WTC11 (cell line): ENCODE measurements around the gene WDR11. TPM values are rescaled to one million over a fixed set of nuclear protein-coding genes. Genes with fewer than 3 reads are reported as not detected.

ENCODE experiments used
- ATAC-seq: fragments of 200-7000 bp; cut with Tn5 transposase; 2 replicates; pipeline ENCODE4 v1.10.0; 2021; ENCODE audit warnings: mild to moderate bottlenecking, moderate library complexity
- CTCF ChIA-PET: fragments of 300-600 bp; sonication (Branson Sonifier 250); formaldehyde crosslinking; loops from one replicate; lab custom pipeline; 2021; ENCODE audit warnings: antibody characterized with exemption; lab: Charles Lee
- POLR2A ChIA-PET: fragments of 350-600 bp; sonication (Branson Sonifier 250); formaldehyde crosslinking; loops from one replicate; lab custom pipeline; 2021; ENCODE audit warnings: antibody characterized with exemption; lab: Charles Lee
- DNase-seq: peaks from one replicate; pipeline ENCODE4 v3.0.0; 2021; ENCODE audit warnings: low spot score
- H3K27ac Mint-ChIP-seq: 2 replicates; pipeline ENCODE4 v1.8.0; 2021; ENCODE audit warnings: mixed read lengths
- H3K27me3 Mint-ChIP-seq: 2 replicates; pipeline ENCODE4 v1.8.0; 2021; ENCODE audit warnings: low read depth, mild to moderate bottlenecking, moderate library complexity, mixed read lengths
- H3K36me3 Mint-ChIP-seq: 2 replicates; pipeline ENCODE4 v1.8.0; 2021; ENCODE audit warnings: mixed read lengths
- H3K4me1 Mint-ChIP-seq: 2 replicates; pipeline ENCODE4 v1.8.0; 2022; ENCODE audit warnings: mixed read lengths
- H3K4me3 Mint-ChIP-seq: 2 replicates; pipeline ENCODE4 v1.8.0; 2021; ENCODE audit warnings: mild to moderate bottlenecking, moderate library complexity, mixed read lengths
- H3K9me3 Mint-ChIP-seq: 2 replicates; pipeline ENCODE4 v1.8.0; 2021; ENCODE audit warnings: mixed read lengths
- CBFB ChIP-seq: sonication (generic); formaldehyde crosslinking; IDR thresholded peaks from 2 replicates; pipeline ENCODE4 v1.8.1; 2022; ENCODE audit warnings: mild to moderate bottlenecking, low read depth, missing genetic modification reagents
- E2F1 ChIP-seq: sonication (generic); formaldehyde crosslinking; IDR thresholded peaks from 2 replicates; pipeline ENCODE4 v1.8.0; 2022; ENCODE audit warnings: mild to moderate bottlenecking, missing genetic modification reagents
- ERG ChIP-seq: fragments of 250-450 bp; sonication (Bioruptor Pico); IDR thresholded peaks from 2 replicates; pipeline ENCODE4 v1.8.0; 2021; ENCODE audit warnings: mild to moderate bottlenecking
- ESRRA ChIP-seq: sonication (generic); formaldehyde crosslinking; IDR thresholded peaks from 2 replicates; pipeline ENCODE4 v1.8.1; 2022; ENCODE audit warnings: mild to moderate bottlenecking, missing genetic modification reagents, borderline replicate concordance
- FOXK1 ChIP-seq: sonication (generic); formaldehyde crosslinking; IDR thresholded peaks from 2 replicates; pipeline ENCODE4 v1.8.0; 2022; ENCODE audit warnings: mild to moderate bottlenecking, moderate library complexity, missing genetic modification reagents
- FOXP1 ChIP-seq: sonication (generic); formaldehyde crosslinking; IDR thresholded peaks from 2 replicates; pipeline ENCODE4 v1.8.0; 2022; ENCODE audit warnings: missing genetic modification reagents, mild to moderate bottlenecking, moderate library complexity, borderline replicate concordance
- HMGXB4 ChIP-seq: sonication (generic); formaldehyde crosslinking; IDR thresholded peaks from 2 replicates; pipeline ENCODE4 v1.8.1; 2023; ENCODE audit warnings: mild to moderate bottlenecking, moderate library complexity, missing genetic modification reagents
- IRF2 ChIP-seq: sonication (generic); formaldehyde crosslinking; IDR thresholded peaks from 2 replicates; pipeline ENCODE4 v1.8.0; 2022; ENCODE audit warnings: low read depth, missing genetic modification reagents, borderline replicate concordance
- JAZF1 ChIP-seq: fragments of 250-450 bp; sonication (Bioruptor Pico); IDR thresholded peaks from 2 replicates; pipeline ENCODE4 v1.9.0; 2021; ENCODE audit warnings: moderate library complexity, mild to moderate bottlenecking, inconsistent platforms
- JUN ChIP-seq: sonication (generic); formaldehyde crosslinking; IDR thresholded peaks from 2 replicates; pipeline ENCODE4 v1.8.0; 2023; ENCODE audit warnings: mild to moderate bottlenecking, missing genetic modification reagents
- MAX ChIP-seq: sonication (generic); formaldehyde crosslinking; IDR thresholded peaks from 2 replicates; pipeline ENCODE4 v1.8.0; 2022; ENCODE audit warnings: mild to moderate bottlenecking, missing genetic modification reagents
- MXD4 ChIP-seq: fragments of 250-450 bp; sonication (Bioruptor Pico); IDR thresholded peaks from 2 replicates; pipeline ENCODE4 v1.8.0; 2021; ENCODE audit warnings: mild to moderate bottlenecking, moderate library complexity, borderline replicate concordance
- NR1H2 ChIP-seq: sonication (generic); formaldehyde crosslinking; IDR thresholded peaks from 2 replicates; pipeline ENCODE4 v1.9.0; 2021; ENCODE audit warnings: mild to moderate bottlenecking, moderate library complexity, missing genetic modification reagents
- NR2C2 ChIP-seq: sonication (generic); formaldehyde crosslinking; IDR thresholded peaks from 2 replicates; pipeline ENCODE4 v1.8.0; 2022; ENCODE audit warnings: mild to moderate bottlenecking, missing genetic modification reagents
- PRDM15 ChIP-seq: sonication (generic); formaldehyde crosslinking; IDR thresholded peaks from 2 replicates; pipeline ENCODE4 v1.8.0; 2022; ENCODE audit warnings: missing genetic modification reagents
- PRRX2 ChIP-seq: fragments of 250-450 bp; sonication (Bioruptor Pico); IDR thresholded peaks from 2 replicates; pipeline ENCODE4 v1.8.0; 2021; ENCODE audit warnings: mild to moderate bottlenecking
- SMAD4 ChIP-seq: sonication (generic); formaldehyde crosslinking; IDR thresholded peaks from 2 replicates; pipeline ENCODE4 v1.8.0; 2022; ENCODE audit warnings: mild to moderate bottlenecking, missing genetic modification reagents
- SOX15 ChIP-seq: fragments of 250-450 bp; sonication (Bioruptor Pico); IDR thresholded peaks from 2 replicates; pipeline ENCODE4 v1.9.0; 2021; ENCODE audit warnings: mild to moderate bottlenecking
- TCF7 ChIP-seq: sonication (generic); formaldehyde crosslinking; IDR thresholded peaks from 2 replicates; pipeline ENCODE4 v1.8.0; 2022; ENCODE audit warnings: mild to moderate bottlenecking, low read depth, missing genetic modification reagents, moderate library complexity
- TEAD1 ChIP-seq: sonication (generic); formaldehyde crosslinking; IDR thresholded peaks from 2 replicates; pipeline ENCODE4 v1.8.0; 2022; ENCODE audit warnings: mild to moderate bottlenecking, missing genetic modification reagents
- ZMAT4 ChIP-seq: fragments of 250-450 bp; sonication (Bioruptor Pico); IDR thresholded peaks from 2 replicates; pipeline ENCODE4 v1.9.0; 2021; ENCODE audit warnings: mild to moderate bottlenecking
- ZNF138 ChIP-seq: sonication (generic); formaldehyde crosslinking; conservative IDR thresholded peaks from 2 replicates; pipeline ENCODE4 v1.8.1; 2022; ENCODE audit warnings: mild to moderate bottlenecking, moderate library complexity, missing genetic modification reagents
- ZNF232 ChIP-seq: sonication (generic); formaldehyde crosslinking; IDR thresholded peaks from 2 replicates; pipeline ENCODE4 v1.8.0; 2022; ENCODE audit warnings: mild to moderate bottlenecking, missing genetic modification reagents
- ZNF532 ChIP-seq: fragments of 250-450 bp; sonication (Bioruptor Pico); IDR thresholded peaks from 2 replicates; pipeline ENCODE4 v1.9.0; 2021; ENCODE audit warnings: mild to moderate bottlenecking, borderline replicate concordance
- total RNA-seq: library from RNA; stranded (reverse); gene quantifications from 3 replicates; pipeline ENCODE4 v1.2.3, GENCODE V29; 2021

The WDR11 gene
- total RNA-seq, 1 experiment from 2014 or later, result 41.5 TPM

GRCh38 chr10:120941501-120941900 lies 90.3 kb downstream of the WDR11 start (continued):
- TF ChIP-seq ZNF532 (CRISPR knock-in tag) (no peak), FOXP1 (no peak), NR1H2 (CRISPR knock-in tag) (no peak), NR2C2 (CRISPR knock-in tag) (no peak), ZNF232 (no peak), PRDM15 (CRISPR knock-in tag) (no peak)

- DNase-seq, result peak; percentile 89
- no peak overlapping the region for H3K27ac Mint-ChIP-seq
- ATAC-seq, result peak; percentile 89
- ChIA-PET POLR2A (no interaction called here), CTCF (interaction anchor here (0.6 to 1.6 kb wide), 13 partner anchors 16 to 982 kb away, joined by 3 to 4 read pairs (median 3); no protein-coding TSS in a partner anchor)
- H3K4me3 Mint-ChIP-seq, result 0 out of 2 replicates have a peak overlapping the region, but pooled peaks have one; percentile 10
- H3K9me3 Mint-ChIP-seq, result peaks cover 8% of the 10 kb centered on the region
- H3K27me3 Mint-ChIP-seq, result no peaks in the 10 kb centered on the region
- H3K36me3 Mint-ChIP-seq, result no peaks in the 10 kb centered on the region
- peaks cover 16% of the 10 kb centered on the region for H3K4me1 Mint-ChIP-seq
- TF ChIP-seq SMAD4 (CRISPR knock-in tag), result no peak
- TF ChIP-seq ZNF138 (CRISPR knock-in tag), result 0 out of 2 replicates have a peak, but pooled peaks have one; percentile 30
- peak; percentile 83; the same call in 1 of the 2 replicates for TF ChIP-seq FOXP1
- TF ChIP-seq MXD4 (CRISPR knock-in tag), result no peak
- peak; percentile 55; the same call in 1 of the 2 replicates for TF ChIP-seq MAX
- TF ChIP-seq E2F1, result no peak
- no peak for TF ChIP-seq ESRRA
- no peak for TF ChIP-seq JUN
- TF ChIP-seq SOX15 (CRISPR knock-in tag), result no peak
- no peak for TF ChIP-seq ZMAT4
- no peak for TF ChIP-seq CBFB (CRISPR knock-in tag)
- no peak for TF ChIP-seq TEAD1 (CRISPR knock-in tag)
- TF ChIP-seq FOXK1 (CRISPR knock-in tag), result peak; percentile 94
- TF ChIP-seq PRRX2 (CRISPR knock-in tag), result no peak
- TF ChIP-seq IRF2 (CRISPR knock-in tag), result no peak
- TF ChIP-seq JAZF1 (CRISPR knock-in tag), result no peak
- no peak for TF ChIP-seq ERG
- TF ChIP-seq TCF7, result no peak
- TF ChIP-seq HMGXB4 (CRISPR knock-in tag), result no peak
These were observed 91.7 kb downstream of the WDR11 start for GRCh38 chr10:120942806-120943413.
